Measurements from ENCODE around the gene TBC1D3B.

GRCh38 chr17:36142235-36142634 lies 34.2 kb downstream of the TBC1D3B start:
- no peak for TF ChIP-seq CTCF (IDR thresholded peaks at IDR 0.05; ENCODE audit: low read length)
- no peak for TF ChIP-seq EZH2 (IDR thresholded peaks at IDR 0.05; ENCODE audit: borderline replicate concordance, low read length)

Data from OCI-LY1 (cell line).